Dendritic cell treated with granulocyte-macrophage colony-stimulating factor and Interleukin-4, amounts not matched to agents 40 ng/mL and 50 ng/mL, for 4 days (primary cell): Measurements from ENCODE around the gene ANO7.

Source experiments
- H3K27ac Mint-ChIP-seq: one replicate; pipeline ENCODE4 v1.8.0; 2022; ENCODE audit warnings: mild to moderate bottlenecking, mixed read lengths
- H3K27me3 Mint-ChIP-seq: one replicate; pipeline ENCODE4 v1.8.0; 2022; ENCODE audit warnings: mild to moderate bottlenecking, mixed read lengths
- H3K36me3 Mint-ChIP-seq: one replicate; pipeline ENCODE4 v1.8.0; 2022; ENCODE audit warnings: low read depth, mixed read lengths
- H3K4me1 Mint-ChIP-seq: one replicate; pipeline ENCODE4 v1.8.0; 2022; ENCODE audit warnings: low read depth, mixed read lengths
- H3K4me3 Mint-ChIP-seq: one replicate; pipeline ENCODE4 v1.8.0; 2022; ENCODE audit warnings: mild to moderate bottlenecking, moderate library complexity, mixed read lengths
- H3K9me3 Mint-ChIP-seq: one replicate; pipeline ENCODE4 v1.8.0; 2022; ENCODE audit warnings: mixed read lengths
- intact Hi-C: fragments of 100-400 bp; cut with micrococcal nuclease; formaldehyde crosslinking; loops from one replicate; pipeline ENCODE4 v1.15.0; 2022

The ANO7 gene

GRCh38 chr2:241150660-241151530, 37.6 kb upstream of the ANO7 start:
- Mint-ChIP-seq H3K27ac (peak overlapping the region; percentile 83), H3K36me3 (peaks cover 39% of the 10 kb centered on the region), H3K9me3 (no peaks in the 10 kb centered on the region), H3K4me3 (peak overlapping the region; percentile 85), H3K4me1 (peaks cover 56% of the 10 kb centered on the region), H3K27me3 (peaks cover 8% of the 10 kb centered on the region)
- intact Hi-C loops = loop anchor here (5.0 kb wide), 1 partner anchor 361 kb away; no protein-coding TSS in a partner anchor

GRCh38 chr2:241151934-241152660, 36.4 kb upstream of the ANO7 start:
- Mint-ChIP-seq H3K27ac (no peak overlapping the region), H3K4me3 (peak overlapping the region; percentile 85), H3K4me1 (peaks cover 63% of the 10 kb centered on the region), H3K27me3 (peaks cover 8% of the 10 kb centered on the region), H3K9me3 (no peaks in the 10 kb centered on the region), H3K36me3 (peaks cover 39% of the 10 kb centered on the region)
- intact Hi-C loops = loop anchor here (5.0 kb wide), 1 partner anchor 360 kb away; no protein-coding TSS in a partner anchor

DNA sequence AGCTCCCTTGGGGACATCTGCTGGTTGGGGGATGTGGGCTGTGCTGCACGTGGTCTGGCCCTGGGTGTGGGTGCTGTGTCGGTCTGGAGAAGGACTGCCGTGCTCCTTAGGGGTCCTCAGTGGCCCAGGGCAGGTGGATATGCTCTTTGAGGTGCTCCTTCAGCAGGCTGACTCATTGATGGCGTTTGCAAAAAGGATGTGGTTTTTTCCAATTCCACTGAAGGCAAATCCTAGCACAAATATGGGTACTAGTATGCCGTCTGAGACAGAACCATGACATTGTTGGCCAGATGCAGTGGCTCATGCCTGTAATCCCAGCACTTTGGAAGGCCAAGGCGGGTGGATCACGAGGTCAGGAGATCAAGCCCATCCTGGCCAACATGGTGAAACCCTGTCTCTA, 34.9 kb upstream of the ANO7 start:
- peaks cover 54% of the 10 kb centered on the region for H3K36me3 Mint-ChIP-seq
- peak overlapping the region; percentile 67 for H3K27ac Mint-ChIP-seq
- H3K4me1 Mint-ChIP-seq = peaks cover 69% of the 10 kb centered on the region
- H3K9me3 Mint-ChIP-seq = no peaks in the 10 kb centered on the region
- no peak overlapping the region for H3K4me3 Mint-ChIP-seq
- H3K27me3 Mint-ChIP-seq = peaks cover under 1% of the 10 kb centered on the region
- intact Hi-C loops = loop anchor here (5.0 kb wide), 1 partner anchor 359 kb away; no protein-coding TSS in a partner anchor

DNA sequence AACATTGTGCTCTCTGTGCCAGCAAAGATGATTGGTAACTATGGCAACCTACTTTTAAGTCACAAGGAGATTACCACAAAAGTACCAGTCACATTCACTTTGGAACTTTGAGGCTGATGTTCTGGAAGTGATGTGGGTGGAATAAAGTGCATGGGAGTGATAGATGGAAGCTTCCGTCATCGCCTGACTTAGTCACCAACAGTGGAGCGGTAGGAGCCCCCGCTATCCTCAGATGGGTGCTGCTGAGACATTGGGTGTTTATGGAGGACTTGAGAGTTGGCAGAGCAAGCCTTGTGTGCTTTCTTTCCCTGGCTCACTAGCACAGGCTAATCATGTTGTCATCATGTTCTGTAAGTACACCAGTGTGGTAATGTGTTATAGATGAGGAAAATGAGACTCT, 33.6 kb upstream of the ANO7 start:
- Mint-ChIP-seq H3K27me3 (no peaks in the 10 kb centered on the region), H3K4me3 (no peak overlapping the region), H3K4me1 (peaks cover 72% of the 10 kb centered on the region), H3K27ac (no peak overlapping the region), H3K9me3 (no peaks in the 10 kb centered on the region), H3K36me3 (peaks cover 60% of the 10 kb centered on the region)
- intact Hi-C loops = loop anchor here (5.0 kb wide), 1 partner anchor 357 kb away; no protein-coding TSS in a partner anchor

- no peaks in the 10 kb centered on the region for H3K27me3 Mint-ChIP-seq
- peaks cover 59% of the 10 kb centered on the region for H3K36me3 Mint-ChIP-seq
- peaks cover 70% of the 10 kb centered on the region for H3K4me1 Mint-ChIP-seq
- peak overlapping the region; percentile 84 for H3K27ac Mint-ChIP-seq
- H3K4me3 Mint-ChIP-seq = no peak overlapping the region
- no peaks in the 10 kb centered on the region for H3K9me3 Mint-ChIP-seq
- intact Hi-C loops = no loop called here
Measured at GRCh38 chr2:241155936-241156335, 32.5 kb upstream of the ANO7 start.

GRCh38 chr2:241156971-241157441, 31.5 kb upstream of the ANO7 start:
- Mint-ChIP-seq H3K27me3 (no peaks in the 10 kb centered on the region), H3K4me1 (peaks cover 66% of the 10 kb centered on the region), H3K36me3 (peaks cover 66% of the 10 kb centered on the region), H3K4me3 (peak overlapping the region; percentile 48), H3K9me3 (no peaks in the 10 kb centered on the region), H3K27ac (peak overlapping the region; percentile 84)
- intact Hi-C loops = no loop called here

DNA sequence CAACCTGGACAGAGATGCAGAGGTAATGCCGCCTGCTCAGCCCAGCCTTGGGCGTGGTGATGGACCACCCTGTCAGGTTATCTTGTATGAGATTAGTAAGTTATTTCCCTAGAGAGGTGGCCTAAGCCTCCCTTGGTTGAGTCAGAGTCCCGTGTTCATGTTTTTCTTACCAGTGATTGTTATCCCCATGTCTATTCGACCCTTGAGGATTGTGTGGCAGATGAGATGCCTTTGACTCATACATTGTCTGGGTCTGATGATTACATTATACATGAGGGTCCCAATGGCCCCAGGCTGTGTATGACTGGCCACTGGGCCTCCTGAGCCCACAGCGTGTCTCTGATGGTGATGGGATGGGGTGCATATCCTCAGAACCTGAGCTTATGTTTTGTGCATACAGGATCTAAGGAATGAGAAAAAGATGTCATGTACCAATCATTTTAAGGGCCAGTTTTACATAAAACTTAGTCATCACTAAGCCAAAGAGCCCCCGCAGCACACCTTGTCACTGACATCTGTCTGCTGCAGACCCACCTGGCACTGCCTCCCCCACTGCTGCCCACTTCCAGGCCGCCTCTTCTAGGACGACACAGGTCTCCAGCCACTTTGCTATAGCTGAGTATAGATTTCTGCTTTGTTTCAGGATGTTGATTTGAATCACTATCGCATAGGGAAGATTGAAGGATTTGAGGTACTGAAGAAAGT, 30.5 kb upstream of the ANO7 start:
- Mint-ChIP-seq H3K36me3 (peaks cover 75% of the 10 kb centered on the region), H3K9me3 (no peaks in the 10 kb centered on the region), H3K27ac (peak overlapping the region; percentile 84), H3K27me3 (no peaks in the 10 kb centered on the region), H3K4me1 (peaks cover 58% of the 10 kb centered on the region), H3K4me3 (no peak overlapping the region)
- intact Hi-C loops = no loop called here

DNA sequence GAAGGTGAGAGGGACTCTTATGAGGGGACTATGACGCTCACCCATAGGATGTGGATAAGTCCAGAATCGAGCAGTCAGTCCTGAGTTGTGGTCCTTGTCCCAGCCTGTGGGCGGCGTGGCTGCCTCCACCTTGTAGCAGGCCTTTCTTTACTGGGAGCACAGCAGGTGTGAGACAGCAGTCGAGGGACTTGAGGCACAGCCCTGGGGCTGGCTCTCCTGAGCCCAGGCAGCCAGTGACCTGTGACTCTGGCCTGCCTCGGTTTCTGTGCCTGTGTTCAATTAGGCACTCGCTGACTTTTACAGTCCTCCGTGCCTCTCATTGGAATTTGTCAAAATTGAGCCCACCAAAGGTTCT, 30.0 kb upstream of the ANO7 start:
- Mint-ChIP-seq H3K4me1 (peaks cover 53% of the 10 kb centered on the region), H3K36me3 (peaks cover 75% of the 10 kb centered on the region), H3K27ac (peak overlapping the region; percentile 84)

DNA sequence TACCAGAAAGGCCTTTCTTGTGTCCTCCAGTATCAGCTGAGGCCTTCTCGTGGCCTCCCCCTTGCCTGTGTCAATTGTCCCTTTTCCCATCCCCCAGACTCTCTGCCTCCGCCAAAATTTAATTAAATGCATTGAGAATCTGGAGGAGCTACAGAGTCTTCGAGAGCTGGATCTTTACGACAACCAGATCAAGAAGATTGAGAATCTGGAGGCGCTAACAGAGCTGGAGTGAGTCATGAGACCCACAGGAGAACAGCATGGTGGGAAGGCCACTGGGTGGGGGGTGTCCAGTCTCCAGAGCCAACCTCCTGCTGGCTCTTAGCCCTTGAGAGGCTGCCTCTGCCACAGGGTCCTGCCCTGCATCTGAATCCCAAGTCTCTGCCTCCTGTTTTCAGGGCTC, 29.4 kb upstream of the ANO7 start:
- H3K36me3 Mint-ChIP-seq = peaks cover 77% of the 10 kb centered on the region
- peaks cover 50% of the 10 kb centered on the region for H3K4me1 Mint-ChIP-seq
- H3K4me3 Mint-ChIP-seq = no peak overlapping the region
- intact Hi-C loops = no loop called here
- H3K27ac Mint-ChIP-seq = peak overlapping the region; percentile 84
- no peaks in the 10 kb centered on the region for H3K27me3 Mint-ChIP-seq
- no peaks in the 10 kb centered on the region for H3K9me3 Mint-ChIP-seq

More for the DNA sequence above, 30.0 kb upstream of the ANO7 start:
- intact Hi-C loops = no loop called here
- no peaks in the 10 kb centered on the region for H3K9me3 Mint-ChIP-seq
- H3K4me3 Mint-ChIP-seq = no peak overlapping the region
- H3K27me3 Mint-ChIP-seq = no peaks in the 10 kb centered on the region

DNA sequence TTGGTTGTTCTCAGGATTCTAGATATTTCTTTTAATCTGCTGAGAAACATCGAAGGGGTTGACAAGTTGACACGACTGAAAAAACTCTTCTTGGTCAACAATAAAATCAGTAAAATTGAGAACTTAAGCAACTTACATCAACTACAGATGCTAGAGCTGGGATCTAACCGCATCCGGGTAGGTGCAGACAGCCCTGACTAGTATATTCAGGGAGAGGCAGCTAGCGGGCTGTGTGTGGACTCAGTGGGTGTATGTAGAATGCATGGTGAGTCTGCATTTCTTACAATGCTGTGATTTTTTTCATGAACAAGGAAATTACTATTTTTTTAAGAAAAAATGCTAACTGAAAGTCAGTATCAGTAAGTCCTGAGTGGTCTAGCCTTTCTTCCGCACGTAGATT, 28.2 kb upstream of the ANO7 start:
- peaks cover 45% of the 10 kb centered on the region for H3K4me1 Mint-ChIP-seq
- no peak overlapping the region for H3K4me3 Mint-ChIP-seq
- peak overlapping the region; percentile 34 for H3K27ac Mint-ChIP-seq
- no peaks in the 10 kb centered on the region for H3K27me3 Mint-ChIP-seq
- H3K36me3 Mint-ChIP-seq = peaks cover 78% of the 10 kb centered on the region
- no peaks in the 10 kb centered on the region for H3K9me3 Mint-ChIP-seq
- intact Hi-C loops = no loop called here

DNA sequence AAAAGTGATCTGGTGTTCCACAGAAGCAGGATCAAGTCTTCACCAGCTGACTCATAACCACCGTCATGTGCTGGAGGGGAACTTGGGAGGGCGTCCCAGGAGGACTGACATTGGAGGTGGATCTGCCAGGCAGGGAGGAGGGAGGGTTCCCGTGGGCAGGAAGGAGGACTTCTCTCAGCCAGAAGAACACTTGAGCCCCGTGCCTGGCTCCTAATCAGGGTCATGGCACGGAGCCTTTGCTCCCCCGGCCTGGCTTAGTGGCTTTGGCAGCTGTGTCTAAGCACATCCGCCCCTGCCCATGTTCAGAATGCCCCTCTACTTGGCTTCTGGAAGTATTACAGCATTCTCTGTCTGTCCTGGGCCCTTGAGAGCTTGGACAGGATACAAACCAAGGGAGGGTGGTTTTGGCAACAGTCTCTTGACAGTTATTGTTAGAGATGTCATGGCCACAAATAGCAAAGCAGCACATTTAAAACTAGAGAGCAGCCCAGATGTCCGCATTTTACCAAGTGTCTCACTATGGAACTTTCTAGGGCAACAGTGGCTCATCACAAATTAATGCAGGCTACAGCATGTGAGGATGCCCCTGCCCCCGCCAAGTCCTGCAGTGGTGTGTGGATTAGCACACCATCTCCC, 26.7 kb upstream of the ANO7 start:
- Mint-ChIP-seq H3K4me1 (peaks cover 32% of the 10 kb centered on the region), H3K27me3 (no peaks in the 10 kb centered on the region), H3K9me3 (no peaks in the 10 kb centered on the region), H3K27ac (peak overlapping the region; percentile 70), H3K4me3 (no peak overlapping the region), H3K36me3 (peaks cover 92% of the 10 kb centered on the region)
- intact Hi-C loops = no loop called here

- no peaks in the 10 kb centered on the region for H3K27me3 Mint-ChIP-seq
- H3K4me1 Mint-ChIP-seq = peaks cover 17% of the 10 kb centered on the region
- no peak overlapping the region for H3K27ac Mint-ChIP-seq
- peaks cover 96% of the 10 kb centered on the region for H3K36me3 Mint-ChIP-seq
- intact Hi-C loops = no loop called here
- no peaks in the 10 kb centered on the region for H3K9me3 Mint-ChIP-seq
- no peak overlapping the region for H3K4me3 Mint-ChIP-seq
Measured at GRCh38 chr2:241163601-241164118, 24.8 kb upstream of the ANO7 start.

- Mint-ChIP-seq H3K36me3 (peaks cover 95% of the 10 kb centered on the region), H3K27me3 (no peaks in the 10 kb centered on the region), H3K27ac (peak overlapping the region; percentile 48), H3K4me3 (no peak overlapping the region), H3K4me1 (peaks cover 7% of the 10 kb centered on the region), H3K9me3 (peaks cover 24% of the 10 kb centered on the region)
- intact Hi-C loops = no loop called here
Measured at GRCh38 chr2:241168366-241168765, 20.1 kb upstream of the ANO7 start.
